NK-92 treated with Interleukin-12 subunit alpha and Interleukin-12 subunit beta, amount 100 ng/mL, for 24 hours (cell line): Measurements from ENCODE around the gene SNX20.
A peak's percentile ranks its signal among the peaks of the same experiment; 100 is the strongest.

Experiments used
- DNase-seq: peaks from one replicate; lab custom pipeline; 2025; lab: John Stamatoyannopoulos, UW

SNX20 gene

GRCh38 chr16:50681021-50681885 is at the start of gene SNX20:
TSS of gene SNX20 (minus strand) at chr16:50681312. CDS start at chr16:50677526, 3,786 bp downstream.
- peak; percentile 34 for DNase-seq

DNA sequence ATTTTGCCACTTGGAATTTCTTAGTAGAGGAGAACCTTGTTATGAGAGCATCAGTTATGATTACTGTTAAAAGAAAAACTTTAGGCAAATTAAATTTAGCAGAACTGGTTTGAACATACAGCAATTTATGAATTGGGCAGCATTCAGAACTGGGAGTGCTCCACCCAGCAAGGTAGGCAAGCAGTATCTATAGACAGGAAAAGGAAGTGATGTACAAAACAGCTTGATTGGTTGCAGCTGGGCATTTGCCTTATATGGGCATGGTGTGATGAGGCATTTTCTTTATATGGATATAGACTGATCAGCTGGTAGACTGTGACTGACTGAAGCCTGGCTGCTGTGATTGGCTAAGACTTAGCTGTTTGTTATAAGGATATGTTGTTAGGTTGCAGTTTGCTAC is 43.2 kb upstream of the SNX20 start:
- DNase-seq: no peak

- DNase-seq: no peak
Measured at GRCh38 chr16:50722960-50723359, 41.8 kb upstream of the SNX20 start.

- DNase-seq: no peak
Measured at GRCh38 chr16:50722405-50722737, 41.3 kb upstream of the SNX20 start.

GRCh38 chr16:50721549-50722404 is 40.7 kb upstream of the SNX20 start:
- peak; percentile 19 for DNase-seq

- no peak for DNase-seq
Measured at GRCh38 chr16:50719401-50720337, 38.6 kb upstream of the SNX20 start.

- DNase-seq: no peak
Measured at GRCh38 chr16:50718761-50719400, 37.8 kb upstream of the SNX20 start.

GRCh38 chr16:50718061-50718760 is 37.1 kb upstream of the SNX20 start:
- DNase-seq: no peak

GRCh38 chr16:50717494-50717893 is 36.4 kb upstream of the SNX20 start:
- no peak for DNase-seq

DNA sequence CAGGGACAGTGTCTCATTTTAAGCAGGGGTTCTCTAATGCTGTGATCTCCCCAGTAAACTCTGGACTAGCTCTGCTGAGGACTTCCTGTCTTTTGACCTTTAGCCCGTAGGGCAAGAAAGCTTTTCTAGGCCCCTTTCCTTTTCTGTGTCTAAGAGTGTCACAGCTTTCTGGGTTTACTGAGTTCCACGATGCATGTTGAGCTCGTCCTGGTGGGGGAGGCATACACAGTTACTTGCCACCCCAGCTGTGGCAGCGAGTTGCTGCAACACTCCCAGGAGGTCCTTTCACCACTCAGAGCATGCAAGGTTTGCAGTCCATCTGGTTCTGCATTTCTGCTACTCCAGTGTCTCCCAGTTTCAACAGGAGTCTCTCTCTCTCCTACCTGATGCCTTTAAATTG is 36.0 kb upstream of the SNX20 start:
- no peak for DNase-seq

DNA sequence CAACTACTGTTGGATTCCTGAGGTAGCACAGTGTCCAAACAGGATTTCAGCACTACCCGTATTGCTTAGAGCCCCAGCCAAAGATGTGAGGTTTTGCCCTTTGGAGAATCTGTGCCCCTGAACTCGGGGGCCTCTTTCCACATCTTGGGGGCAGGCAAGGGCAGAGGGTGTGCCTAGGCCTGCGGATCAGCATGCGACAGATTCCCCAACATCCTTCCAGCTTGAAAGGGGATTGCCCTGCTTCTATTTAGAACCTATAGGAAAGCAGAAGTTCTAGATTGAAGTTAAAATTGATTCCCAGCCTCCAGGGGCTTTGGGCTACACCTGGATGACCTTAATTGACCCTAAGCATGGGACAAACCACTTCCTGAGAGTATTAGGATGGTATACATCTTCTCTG is 31.8 kb upstream of the SNX20 start:
- no peak for DNase-seq

- DNase-seq: no peak
Measured at GRCh38 chr16:50712560-50712898, 31.4 kb upstream of the SNX20 start.

DNA sequence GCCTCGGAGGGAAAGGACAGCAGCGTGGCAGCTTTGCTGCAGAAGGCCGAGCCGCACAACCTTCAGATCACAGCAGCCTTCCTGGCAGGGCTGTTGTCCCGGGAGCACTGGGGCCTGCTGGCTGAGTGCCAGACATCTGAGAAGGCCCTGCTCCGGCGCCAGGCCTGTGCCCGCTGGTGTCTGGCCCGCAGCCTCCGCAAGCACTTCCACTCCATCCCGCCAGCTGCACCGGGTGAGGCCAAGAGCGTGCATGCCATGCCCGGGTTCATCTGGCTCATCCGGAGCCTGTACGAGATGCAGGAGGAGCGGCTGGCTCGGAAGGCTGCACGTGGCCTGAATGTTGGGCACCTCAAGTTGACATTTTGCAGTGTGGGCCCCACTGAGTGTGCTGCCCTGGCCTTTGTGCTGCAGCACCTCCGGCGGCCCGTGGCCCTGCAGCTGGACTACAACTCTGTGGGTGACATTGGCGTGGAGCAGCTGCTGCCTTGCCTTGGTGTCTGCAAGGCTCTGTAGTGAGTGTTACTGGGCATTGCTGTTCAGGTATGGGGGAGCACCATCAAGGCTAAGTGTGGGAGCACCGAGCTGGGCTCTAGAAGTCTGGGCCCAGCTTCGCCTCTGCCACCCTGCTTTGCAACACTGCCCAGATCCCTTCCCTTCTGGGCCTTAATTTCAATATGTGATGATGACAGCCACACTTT is 30.9 kb upstream of the SNX20 start:
- DNase-seq: no peak

GRCh38 chr16:50711040-50711439 is 29.9 kb upstream of the SNX20 start:
- DNase-seq: no peak

DNA sequence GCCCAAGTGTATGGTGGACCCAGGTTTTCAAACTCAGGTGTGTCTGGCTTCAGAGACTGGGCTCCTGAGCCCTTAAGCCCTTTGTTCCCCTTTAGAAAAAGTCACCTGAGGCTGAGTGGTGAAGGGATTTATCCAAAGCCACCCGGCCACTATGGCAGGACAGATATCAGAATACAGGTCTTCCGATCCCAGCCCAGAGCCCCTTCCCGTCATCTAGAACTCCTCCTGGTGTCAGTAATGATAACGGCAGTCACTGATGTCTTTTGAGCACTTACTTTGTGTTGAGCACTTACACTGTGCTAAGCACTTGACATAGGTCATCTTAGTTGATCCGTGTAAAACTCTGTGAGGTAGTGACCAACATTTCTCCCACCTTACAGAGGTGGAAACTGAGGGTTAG is 28.9 kb upstream of the SNX20 start:
- DNase-seq: no peak

DNA sequence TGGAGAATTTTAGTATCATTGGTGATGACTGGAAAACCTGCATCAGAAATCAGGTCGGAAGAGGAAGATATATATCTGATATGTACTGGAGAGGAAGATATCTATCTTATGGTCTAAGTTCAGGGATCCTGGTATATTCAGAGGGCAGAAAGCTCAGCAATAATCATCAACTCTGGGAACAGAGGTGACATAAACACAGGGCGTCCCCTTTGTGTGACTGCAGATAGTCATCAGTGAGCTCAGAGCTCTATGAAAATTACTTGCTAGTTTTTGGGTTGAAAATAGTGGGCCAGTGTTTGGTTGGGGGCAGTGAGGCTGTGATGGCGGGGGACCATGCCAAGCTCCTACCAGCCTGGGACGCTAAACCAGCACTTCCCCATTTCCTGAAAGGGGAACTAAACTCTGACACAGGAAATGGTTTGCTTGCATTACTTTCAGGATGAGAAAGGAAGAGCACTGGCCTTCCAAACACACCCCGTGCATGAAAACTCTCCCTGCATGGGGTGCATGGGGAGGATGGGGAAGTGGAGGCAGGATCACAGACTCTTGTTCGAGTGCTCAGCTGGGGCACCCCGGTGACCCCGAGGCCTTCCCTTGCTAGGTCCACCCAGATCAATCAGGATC is 28.1 kb upstream of the SNX20 start:
- no peak for DNase-seq

- no peak for DNase-seq
Measured at GRCh38 chr16:50708373-50709060, 27.4 kb upstream of the SNX20 start.

- no peak for DNase-seq
Measured at GRCh38 chr16:50706250-50706649, 25.1 kb upstream of the SNX20 start.

GRCh38 chr16:50705436-50706110 is 24.5 kb upstream of the SNX20 start:
- no peak for DNase-seq
